Uterus (tissue), 4 donors: ENCODE measurements around the gene DSG2. TPM values are rescaled to one million over a fixed set of nuclear protein-coding genes. Genes with fewer than 3 reads are reported as not detected.

Experiments used
- DNase-seq, 2 donors: peaks; one replicate each; pipeline ENCODE4 v3.0.0-alpha.2; 2019 to 2020
- H3K27ac ChIP-seq, 2 donors: fragments of 200-600 bp; sonication (generic); 1 replicate in 1 of 2; 2 replicates in 1 of 2; pipeline ENCODE4 v1.5.1; 2016 to 2018
- H3K27me3 ChIP-seq, 2 donors: fragments of 200-600 bp; sonication (generic); one replicate each; pipeline ENCODE4 v1.5.1; 2018 to 2019; ENCODE audit warnings: control low read depth in 1 of 2
- H3K36me3 ChIP-seq, 2 donors: fragments of 200-600 bp; sonication (generic); one replicate each; pipeline ENCODE4 v1.5.1; 2019; ENCODE audit warnings: control low read depth in 1 of 2
- H3K4me1 ChIP-seq, 2 donors: fragments of 200-600 bp; sonication (generic); one replicate each; pipeline ENCODE4 v1.5.1; 2018 to 2019; ENCODE audit warnings: control low read depth in 1 of 2
- H3K4me3 ChIP-seq, 2 donors: fragments of 200-600 bp; sonication (generic); 1 replicate in 1 of 2; 2 replicates in 1 of 2; pipeline ENCODE4 v1.5.1; 2018 to 2019; ENCODE audit warnings: mild to moderate bottlenecking in 1 of 2
- H3K9me3 ChIP-seq, 2 donors: fragments of 200-600 bp; sonication (generic); one replicate each; pipeline ENCODE4 v1.5.1; 2019; ENCODE audit warnings: control low read depth in 1 of 2
- CTCF ChIP-seq, 4 experiments: fragments of 200-600 bp in 2 of 4; fragments of 450-650 bp in 2 of 4; sonication (generic) in 2 of 4; IDR thresholded peaks; one replicate each; pipeline ENCODE4 v1.5.1; 2016 to 2019; ENCODE audit warnings: antibody characterized with exemption in 4 of 4, mild to moderate bottlenecking in 2 of 4, moderate library complexity in 1 of 4
- POLR2A ChIP-seq, 2 donors: fragments of 450-650 bp; IDR thresholded peaks; one replicate each; pipeline ENCODE4 v1.6.1; 2016; ENCODE audit warnings: antibody characterized with exemption in 2 of 2, mild to moderate bottlenecking in 1 of 2, moderate library complexity in 1 of 2
- intact Hi-C: fragments of 100-400 bp; cut with DNase I; formaldehyde crosslinking; loops from one replicate; pipeline ENCODE4 v1.15.1; 2023; ENCODE audit warnings: low total_unique reads
- total RNA-seq, 4 donors: library from RNA; depleted of rRNA in 3 of 4; stranded (reverse); fragments of >200 nt in 3 of 4; gene quantifications; one replicate each; pipeline versions ENCODE4 v1.1.0 to v1.2.4, GENCODE V29; 2014 to 2023
- donor health status: DM: yes; HTN: yes; CAD: no.

Gene DSG2
- total RNA-seq, 4 donors from 2014 or later: 3.5 to 25.0 (median 7.9) TPM

- no peaks in the 10 kb centered on the region for H3K27me3 ChIP-seq
- no peak overlapping the region for H3K4me3 ChIP-seq
- intact Hi-C loops: no loop called here
- no peak overlapping the region for H3K27ac ChIP-seq
- no peaks in the 10 kb centered on the region for H3K36me3 ChIP-seq
- DNase-seq: no peak
- TF ChIP-seq POLR2A (IDR thresholded peaks at IDR 0.05): no peak
- no peak for TF ChIP-seq CTCF (IDR thresholded peaks at IDR 0.05)
- H3K9me3 ChIP-seq: no peaks in the 10 kb centered on the region
- no peaks in the 10 kb centered on the region for H3K4me1 ChIP-seq
Measured at GRCh38 chr18:31553800-31554199, 55.8 kb downstream of the DSG2 start.

- TF ChIP-seq CTCF (IDR thresholded peaks at IDR 0.05): no peak
- TF ChIP-seq POLR2A (IDR thresholded peaks at IDR 0.05): no peak
- DNase-seq: no peak
Measured at GRCh38 chr18:31554776-31555175, 56.8 kb downstream of the DSG2 start.

GRCh38 chr18:31555971-31556747, 58.2 kb downstream of the DSG2 start:
- intact Hi-C loops: no loop called here

More at GRCh38 chr18:31554776-31555175, 56.8 kb downstream of the DSG2 start:
- no peaks in the 10 kb centered on the region for H3K9me3 ChIP-seq
- no peaks in the 10 kb centered on the region for H3K27me3 ChIP-seq
- H3K27ac ChIP-seq: no peak overlapping the region
- no peaks in the 10 kb centered on the region for H3K4me1 ChIP-seq
- no peaks in the 10 kb centered on the region for H3K36me3 ChIP-seq
- H3K4me3 ChIP-seq: no peak overlapping the region
- intact Hi-C loops: no loop called here

GRCh38 chr18:31557446-31557845, 59.5 kb downstream of the DSG2 start:
- Histone ChIP-seq H3K27ac (no peak overlapping the region), H3K9me3 (no peaks in the 10 kb centered on the region), H3K27me3 (no peaks in the 10 kb centered on the region), H3K4me1 (no peaks in the 10 kb centered on the region), H3K4me3 (no peak overlapping the region), H3K36me3 (no peaks in the 10 kb centered on the region)
- TF ChIP-seq POLR2A (IDR thresholded peaks at IDR 0.05): no peak
- no peak for TF ChIP-seq CTCF (IDR thresholded peaks at IDR 0.05)
- intact Hi-C loops: no loop called here
- DNase-seq: no peak

More at GRCh38 chr18:31555971-31556747, 58.2 kb downstream of the DSG2 start:
- peak in 1 of 2 donors; percentile 19 for DNase-seq
- peak; percentile 64 to 81 (median 69) for TF ChIP-seq CTCF (IDR thresholded peaks at IDR 0.05)
- no peak for TF ChIP-seq POLR2A (IDR thresholded peaks at IDR 0.05)
- no peaks in the 10 kb centered on the region for H3K27me3 ChIP-seq
- no peaks in the 10 kb centered on the region for H3K4me1 ChIP-seq
- H3K4me3 ChIP-seq: no peak overlapping the region
- no peaks in the 10 kb centered on the region for H3K9me3 ChIP-seq
- no peak overlapping the region for H3K27ac ChIP-seq
- H3K36me3 ChIP-seq: no peaks in the 10 kb centered on the region

- Histone ChIP-seq H3K27ac (no peak overlapping the region), H3K9me3 (no peaks in the 10 kb centered on the region), H3K4me3 (no peak overlapping the region), H3K4me1 (no peaks in the 10 kb centered on the region), H3K27me3 (no peaks in the 10 kb centered on the region), H3K36me3 (no peaks in the 10 kb centered on the region)
- intact Hi-C loops: no loop called here
- no peak for TF ChIP-seq CTCF (IDR thresholded peaks at IDR 0.05)
- no peak for TF ChIP-seq POLR2A (IDR thresholded peaks at IDR 0.05)
- DNase-seq: no peak
Measured at GRCh38 chr18:31558567-31558966, 60.6 kb downstream of the DSG2 start.
